Thyroid gland (tissue), 4 donors: ENCODE measurements around the gene ZNF516.

Experiments
- CTCF ChIP-seq, 6 experiments: fragments of 200-600 bp in 3 of 6; fragments of 450-650 bp in 3 of 6; sonication (generic) in 3 of 6; IDR thresholded peaks; one replicate each; pipeline ENCODE4 v1.5.1; 2016 to 2019; ENCODE audit warnings: antibody characterized with exemption in 6 of 6, mild to moderate bottlenecking in 2 of 6, inconsistent platforms in 1 of 6, moderate library complexity in 1 of 6
- POLR2A ChIP-seq, 2 donors: fragments of 450-650 bp; IDR thresholded peaks; one replicate each; pipeline ENCODE4 v1.6.1; 2017; ENCODE audit warnings: antibody characterized with exemption in 2 of 2, mild to moderate bottlenecking in 2 of 2, moderate library complexity in 1 of 2

GRCh38 chr18:76429262-76430126, 65.5 kb downstream of the ZNF516 start:
- TF ChIP-seq POLR2A (IDR thresholded peaks at IDR 0.05) (no peak), CTCF (IDR thresholded peaks at IDR 0.05) (no peak)
